Heart right ventricle (tissue), 16 donors: ENCODE results near the gene OTUD5. TPM values are rescaled to one million over a fixed set of nuclear protein-coding genes. Genes with fewer than 3 reads are reported as not detected.

Experiments used
- ATAC-seq, 8 donors: fragments of 200-7000 bp; cut with Tn5 transposase; one replicate each; pipeline ENCODE4 v1.9.1; 2020; ENCODE audit warnings: mild to moderate bottlenecking in 8 of 8, moderate library complexity in 8 of 8, moderate number of reproducible peaks in 1 of 8
- DNase-seq, 2 donors: peaks; one replicate each; pipeline ENCODE4 v3.0.0-alpha.2; 2020
- H3K27ac ChIP-seq, 10 donors: fragments of 200-600 bp; sonication (generic) in 2 of 10; one replicate each; pipeline versions ENCODE4 v1.5.0 to v1.8.0; 2020 to 2022; ENCODE audit warnings: mild to moderate bottlenecking in 3 of 10
- H3K27me3 ChIP-seq, 7 donors: fragments of 200-600 bp; one replicate each; pipeline ENCODE4 v1.8.0; 2021 to 2022; ENCODE audit warnings: mild to moderate bottlenecking in 2 of 7
- H3K36me3 ChIP-seq, 9 donors: fragments of 200-600 bp; sonication (generic) in 1 of 9; one replicate each; pipeline versions ENCODE4 v1.5.0 to v1.8.0; 2020 to 2022; ENCODE audit warnings: mild to moderate bottlenecking in 2 of 9
- H3K4me1 ChIP-seq, 9 donors: fragments of 200-600 bp; sonication (generic) in 1 of 9; one replicate each; pipeline versions ENCODE4 v1.5.0 to v1.8.0; 2020 to 2022; ENCODE audit warnings: mild to moderate bottlenecking in 4 of 9
- H3K4me3 ChIP-seq, 10 donors: fragments of 200-600 bp; sonication (generic) in 2 of 10; one replicate each; pipeline versions ENCODE4 v1.5.0 to v1.8.0; 2020 to 2022; ENCODE audit warnings: mild to moderate bottlenecking in 7 of 10, moderate library complexity in 2 of 10
- H3K9me3 ChIP-seq, 11 donors: fragments of 200-600 bp in 10 of 11; sonication (generic) in 2 of 11; one replicate each; pipeline versions ENCODE4 v1.5.0 to v1.8.0; 2013 to 2022; ENCODE audit warnings: mild to moderate bottlenecking in 2 of 11, control low read depth in 1 of 11, moderate library complexity in 1 of 11
- WGBS, 2 donors: extraction: QIAGEN DNeasy Blood & Tissue Kit; methylation state at CpG; one replicate each; pipeline ENCODE4 v1.1.7; 2013; ENCODE audit warnings: inconsistent platforms in 1 of 2; 5-methylcytosine and 5-hydroxymethylcytosine counted together
- intact Hi-C, 10 donors: fragments of 100-400 bp; cut with DNase I; formaldehyde crosslinking; loops; one replicate each; pipeline versions ENCODE4 v1.11.1 to v1.14.2; 2022
- polyA plus RNA-seq, 2 donors: library from polyadenylated mRNA; stranded (reverse); fragments of 200-250 nt; gene quantifications; one replicate each; pipeline ENCODE4 v1.2.3, GENCODE V29; 2013
- total RNA-seq, 10 donors: library from RNA; stranded (reverse); fragmentation: NEBNext Ultra II Directional in 3 of 10; extraction: Animal tissue kit (Norgen Biotek cat#: 25700) in 3 of 10; gene quantifications; one replicate each; pipeline versions ENCODE4 v1.2.1 to v1.2.4, GENCODE V29; 2021 to 2023
- TF ChIP-seq, protein P1 (sequence below), 9 donors: fragments of 200-600 bp; sonication (generic) in 2 of 9; IDR thresholded peaks; one replicate each; pipeline versions ENCODE4 v1.5.0 to v1.8.0; 2021 to 2022; ENCODE audit warnings: antibody characterized with exemption in 9 of 9, mild to moderate bottlenecking in 5 of 9, moderate library complexity in 1 of 9
- donor health status: Arrhythmogenic right ventricular cardiomyopathy.
- donor health status: ischemic (EF 13 %, LVEDD 7.1; RV severe dilation, severe dysfunction).
- donor health status: healthy with polysubstance abuse.
- donor health status: DM: no; HTN: yes; CAD: no.
- donor health status: DM: no; HTN: no; CAD: no.
- donor health status: ischemic (EF 25% LVEDD 6.9; RV normal size, moderate dysfunction).
- donor health status: ischemic (EF 25% LVEDD 5.7; RV mildly dilated, moderate dysfunction).
- donor health status: healthy.
- donor health status: DM: yes; HTN: yes; CAD: no.
- donor health status: Ischemic cardiomyopathy.
- donor health status: ischemic (EF 35%, LVEDD 5.7; RV mildly dilated, moderate dysfunction).
- donor health status: nonischemic (EF 11% LVEDD 7.7; RV severe dilation, severe dysfunction).
- donor health status: DM: yes; HTN: yes; CAD: no.
- donor health status: PGD.
- donor health status: ischemic (EF 29% LVEDD 5.4; RV normal size, mild dysfunction).
- donor health status: nonischemic (EF 23%, LVEDD 6.1; RV moderate dilation, normal function).

OTUD5 gene
- total and polyA plus RNA-seq, 12 donors: 17.9 to 27.3 (median 24.7) TPM

DNA sequence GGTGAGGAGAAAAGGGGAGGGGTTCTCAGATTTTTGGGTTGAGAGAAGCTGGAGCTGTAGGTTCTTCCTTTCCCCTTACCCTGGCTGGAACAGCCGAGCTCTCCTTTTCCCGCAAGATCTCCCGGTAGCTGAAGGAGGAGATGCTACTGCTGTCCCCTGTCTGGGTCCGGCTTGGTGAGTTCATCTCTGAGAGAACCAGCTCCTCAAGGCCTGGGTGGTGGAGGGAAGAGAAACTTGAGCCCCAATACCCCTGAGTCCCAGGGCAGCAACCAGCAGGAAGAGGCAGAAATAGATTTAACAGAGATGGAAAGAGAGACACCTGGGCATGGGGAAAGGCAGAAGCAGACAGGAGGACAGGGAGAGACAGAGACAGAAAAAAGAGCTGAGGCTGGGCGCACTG is 20.8 kb upstream of the OTUD5 start:
- TF ChIP-seq, protein P1, sequence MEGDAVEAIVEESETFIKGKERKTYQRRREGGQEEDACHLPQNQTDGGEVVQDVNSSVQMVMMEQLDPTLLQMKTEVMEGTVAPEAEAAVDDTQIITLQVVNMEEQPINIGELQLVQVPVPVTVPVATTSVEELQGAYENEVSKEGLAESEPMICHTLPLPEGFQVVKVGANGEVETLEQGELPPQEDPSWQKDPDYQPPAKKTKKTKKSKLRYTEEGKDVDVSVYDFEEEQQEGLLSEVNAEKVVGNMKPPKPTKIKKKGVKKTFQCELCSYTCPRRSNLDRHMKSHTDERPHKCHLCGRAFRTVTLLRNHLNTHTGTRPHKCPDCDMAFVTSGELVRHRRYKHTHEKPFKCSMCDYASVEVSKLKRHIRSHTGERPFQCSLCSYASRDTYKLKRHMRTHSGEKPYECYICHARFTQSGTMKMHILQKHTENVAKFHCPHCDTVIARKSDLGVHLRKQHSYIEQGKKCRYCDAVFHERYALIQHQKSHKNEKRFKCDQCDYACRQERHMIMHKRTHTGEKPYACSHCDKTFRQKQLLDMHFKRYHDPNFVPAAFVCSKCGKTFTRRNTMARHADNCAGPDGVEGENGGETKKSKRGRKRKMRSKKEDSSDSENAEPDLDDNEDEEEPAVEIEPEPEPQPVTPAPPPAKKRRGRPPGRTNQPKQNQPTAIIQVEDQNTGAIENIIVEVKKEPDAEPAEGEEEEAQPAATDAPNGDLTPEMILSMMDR (IDR thresholded peaks at IDR 0.05): no peak
- WGBS, 2 donors: 94 to 97% methylated on average over 5 of the region's 5 CpGs
- no peaks in the 10 kb centered on the region for H3K9me3 ChIP-seq
- ATAC-seq (no peak), DNase-seq (no peak)
- H3K36me3 ChIP-seq: peaks cover 0 to 87% (median 15%) of the 10 kb centered on the region in 9 donors
- intact Hi-C loops: loop anchor here in 2 of 10 donors (10.0 kb wide), 1 partner anchor 67 kb away; the partner anchor contains the start of gene TFE3 (in 2 of the 2)
- H3K4me3 ChIP-seq: no peak overlapping the region
- H3K27ac ChIP-seq: no peak overlapping the region
- peaks cover 0 to 4% (median 0%) of the 10 kb centered on the region in 7 donors for H3K27me3 ChIP-seq
- H3K4me1 ChIP-seq: no peaks in the 10 kb centered on the region

DNA sequence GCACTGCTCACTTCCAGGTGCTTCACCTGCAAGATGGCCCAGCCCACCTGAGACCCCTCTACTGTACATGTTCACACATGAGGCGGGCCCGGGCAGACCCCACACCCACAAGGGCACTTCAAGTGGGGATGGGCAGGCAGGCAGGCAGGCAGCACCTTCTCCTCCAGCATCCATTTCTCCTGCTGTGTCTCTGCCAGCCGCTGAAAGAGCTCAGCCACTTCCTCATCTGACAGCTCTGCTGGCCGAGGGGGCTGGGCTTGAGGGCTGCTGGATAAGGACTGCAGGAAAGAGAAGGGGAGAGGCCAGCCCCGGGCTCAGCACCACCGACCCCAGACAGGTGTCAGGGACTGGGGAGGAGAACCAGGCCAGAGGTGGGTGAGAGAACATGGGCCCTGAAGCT is 18.7 kb upstream of the OTUD5 start:
- DNase-seq (no peak), ATAC-seq (no peak)
- H3K27me3 ChIP-seq: peaks cover 0 to 11% (median 0%) of the 10 kb centered on the region in 7 donors
- TF ChIP-seq, protein P1 (IDR thresholded peaks at IDR 0.05): no peak
- 49 to 51% methylated on average over 5 to 6 of the region's 6 CpGs for WGBS, 2 donors
- peaks cover 0 to 65% (median 3%) of the 10 kb centered on the region in 9 donors for H3K36me3 ChIP-seq
- H3K4me3 ChIP-seq: no peak overlapping the region
- H3K27ac ChIP-seq: no peak overlapping the region
- intact Hi-C loops: loop anchor here in 2 of 10 donors (10.0 kb wide), 1 partner anchor 69 kb away; the partner anchor contains the start of gene TFE3 (in 2 of the 2)
- H3K9me3 ChIP-seq: no peaks in the 10 kb centered on the region
- H3K4me1 ChIP-seq: peaks cover 0 to 12% (median 0%) of the 10 kb centered on the region in 9 donors

DNA sequence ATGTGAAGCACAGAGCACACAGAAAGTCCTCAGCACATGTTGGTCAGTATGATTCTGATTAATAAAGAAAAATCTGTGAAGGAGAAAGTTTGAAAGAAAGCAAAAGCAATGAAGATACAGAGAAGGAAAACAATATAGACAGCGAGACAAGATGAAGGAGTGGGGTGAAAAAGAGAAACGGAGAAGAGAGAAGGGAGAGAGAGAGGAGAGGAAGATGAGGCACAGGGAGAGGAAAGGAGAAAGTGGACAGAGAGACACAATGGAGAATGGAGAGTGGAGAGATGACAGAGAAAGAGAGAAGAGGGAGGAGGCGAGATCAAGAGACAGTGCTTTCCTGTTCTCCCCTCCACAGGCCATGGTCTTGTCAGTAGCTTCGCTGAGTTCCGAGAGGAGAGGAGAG is 18.1 kb upstream of the OTUD5 start:
- no peak for ATAC-seq
- no peaks in the 10 kb centered on the region for H3K9me3 ChIP-seq
- no peak for DNase-seq
- intact Hi-C loops: loop anchor here in 2 of 10 donors (10.0 kb wide), 1 partner anchor 69 kb away; the partner anchor contains the start of gene TFE3 (in 2 of the 2)
- peaks cover 0 to 12% (median 0%) of the 10 kb centered on the region in 9 donors for H3K4me1 ChIP-seq
- no peak overlapping the region for H3K4me3 ChIP-seq
- no peak overlapping the region for H3K27ac ChIP-seq
- WGBS, 2 donors: 89% methylated on average over 5 of the region's 5 CpGs
- TF ChIP-seq, protein P1 (IDR thresholded peaks at IDR 0.05): no peak
- peaks cover 0 to 60% (median 0%) of the 10 kb centered on the region in 9 donors for H3K36me3 ChIP-seq
- peaks cover 0 to 11% (median 0%) of the 10 kb centered on the region in 7 donors for H3K27me3 ChIP-seq

DNA sequence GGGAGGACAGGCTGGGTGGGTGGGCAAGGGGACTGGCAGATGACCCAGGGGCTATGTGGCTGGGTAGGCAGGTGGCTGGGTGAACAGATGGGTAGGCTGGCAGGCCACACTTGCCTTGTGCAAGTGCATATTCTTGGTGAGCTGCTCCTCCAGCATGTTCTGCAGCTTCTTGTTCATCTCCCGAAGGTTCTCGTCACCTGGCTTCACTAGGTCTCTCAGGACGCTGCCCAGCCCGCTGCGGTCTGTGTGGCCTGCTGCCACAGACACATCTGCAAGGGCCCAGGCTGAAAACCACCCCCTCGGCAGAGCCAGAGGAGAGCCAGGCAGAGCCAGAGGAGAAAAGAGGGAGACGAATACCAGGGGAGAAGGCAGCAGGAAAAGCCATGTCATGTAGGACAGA is 17.6 kb upstream of the OTUD5 start:
- no peaks in the 10 kb centered on the region for H3K9me3 ChIP-seq
- TF ChIP-seq, protein P1 (IDR thresholded peaks at IDR 0.05): no peak
- H3K4me1 ChIP-seq: peaks cover 0 to 12% (median 0%) of the 10 kb centered on the region in 9 donors
- ATAC-seq (no peak), DNase-seq (no peak)
- intact Hi-C loops: loop anchor here in 2 of 10 donors (10.0 kb wide), 1 partner anchor 70 kb away; the partner anchor contains the start of gene TFE3 (in 2 of the 2)
- no peak overlapping the region for H3K4me3 ChIP-seq
- H3K27me3 ChIP-seq: peaks cover 0 to 11% (median 0%) of the 10 kb centered on the region in 7 donors
- WGBS, 2 donors: 87 to 90% methylated on average over 7 of the region's 7 CpGs
- H3K36me3 ChIP-seq: peaks cover 0 to 55% (median 0%) of the 10 kb centered on the region in 9 donors
- H3K27ac ChIP-seq: no peak overlapping the region
